ENCODE data around the gene IL10RA.

The IL10RA gene

DNA sequence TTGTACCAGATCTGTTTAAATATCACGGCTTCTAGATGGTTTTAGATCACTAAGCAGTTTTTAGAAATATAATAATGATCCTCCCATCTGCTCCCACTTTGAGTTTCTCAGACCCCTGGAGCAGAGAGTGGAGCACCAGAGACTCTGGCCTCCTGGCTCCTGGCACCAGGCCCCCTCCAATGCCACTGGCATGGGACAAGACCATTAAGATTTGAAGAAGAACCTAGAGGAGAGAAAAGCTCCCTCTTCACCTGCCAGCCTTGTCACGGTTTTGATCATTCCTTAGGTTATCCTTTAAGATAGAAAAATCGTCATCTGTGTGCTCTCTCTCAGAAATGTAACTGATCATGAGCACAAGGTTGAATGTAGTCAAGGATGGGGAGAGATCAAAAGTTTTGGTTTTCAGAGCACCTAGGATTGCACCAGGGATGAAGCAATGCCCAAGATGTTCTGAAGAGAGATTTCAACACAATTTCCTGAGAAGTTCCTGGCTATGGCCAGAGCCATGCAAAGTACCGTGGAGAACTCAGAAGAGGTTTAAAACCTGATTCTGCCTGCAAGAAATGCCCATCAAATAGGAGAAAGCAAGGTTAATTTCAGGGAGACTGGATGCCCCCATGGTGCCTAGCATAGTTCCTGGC, 22.2 kb downstream of the IL10RA start:
- no peak for DNase-seq

DNA sequence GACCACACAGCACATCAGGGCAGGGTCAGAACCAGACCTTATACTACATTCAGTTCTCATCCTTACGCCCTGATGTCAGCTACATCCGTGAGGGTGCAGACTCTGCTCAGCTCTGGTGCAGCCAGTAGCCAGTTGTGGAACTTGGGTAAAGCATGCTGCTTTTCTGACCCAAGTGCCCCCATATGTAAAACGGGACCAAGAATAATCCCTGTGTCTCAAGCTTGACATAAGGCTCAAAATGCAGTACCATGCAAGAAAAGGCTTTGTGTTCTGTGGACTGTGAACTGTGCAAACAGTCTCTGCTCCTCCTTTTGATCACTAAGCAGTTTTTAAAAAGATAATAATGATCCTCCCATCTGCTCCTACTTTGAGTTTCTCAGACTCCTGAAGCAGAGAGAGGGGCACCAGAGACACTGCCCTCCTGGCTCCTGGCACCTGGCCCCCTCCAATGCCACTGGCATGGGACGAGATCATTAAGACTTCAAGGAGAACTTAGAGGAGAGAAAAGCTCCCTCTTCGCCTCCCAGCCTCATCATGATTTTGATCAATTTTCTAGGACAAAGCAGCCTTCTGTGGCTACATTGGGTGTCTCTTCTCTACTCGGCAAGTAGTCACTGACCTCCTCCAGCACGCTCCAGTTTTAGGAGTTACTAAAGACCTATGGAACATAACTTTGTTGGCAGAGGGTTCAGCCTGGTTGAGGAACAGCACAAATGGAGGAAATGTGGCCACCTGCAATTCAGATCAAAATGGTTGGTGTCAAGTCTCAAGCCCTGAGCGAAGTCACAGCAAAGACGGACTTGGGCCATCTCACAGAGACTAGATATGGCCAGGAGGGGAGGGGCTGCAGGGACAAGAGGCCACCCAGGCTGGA, 23.9 kb downstream of the IL10RA start:
- DNase-seq, result no peak

DNA sequence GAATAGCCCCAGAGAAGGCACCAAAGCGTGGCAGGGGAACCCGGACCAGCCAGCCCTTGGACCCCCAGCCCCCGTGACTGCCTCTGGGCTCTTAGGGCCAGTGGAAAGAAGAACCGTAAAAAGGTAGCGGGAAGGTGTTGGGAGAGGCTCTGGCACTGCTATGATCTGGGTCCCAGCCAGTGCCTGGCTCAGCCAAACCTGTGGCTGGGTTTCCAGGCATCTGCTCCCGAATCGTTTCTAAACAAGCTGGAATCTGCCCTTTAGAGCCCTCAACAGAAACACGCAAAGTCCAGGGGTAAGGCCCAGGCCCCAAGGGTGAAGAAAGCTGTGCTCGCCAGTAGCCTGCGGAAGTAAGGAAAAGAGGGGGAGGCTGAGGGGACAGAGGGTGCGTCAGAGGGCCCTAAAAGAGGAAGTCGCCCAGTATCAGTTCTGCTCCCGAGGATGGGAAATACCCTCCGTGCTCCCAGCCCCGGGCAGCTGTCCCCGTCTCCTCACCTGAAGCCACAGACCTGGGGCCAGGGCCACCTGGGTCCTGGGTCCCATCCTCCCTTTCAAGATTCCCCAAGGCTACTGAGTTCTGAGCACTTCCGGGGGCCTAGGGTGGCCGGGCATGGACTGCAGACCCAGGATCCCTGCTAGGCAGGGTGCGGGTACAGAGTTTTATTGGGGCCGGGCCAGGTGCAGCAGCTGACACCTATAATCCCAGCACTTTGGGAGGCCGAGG, 24.7 kb downstream of the IL10RA start:
- no peak for DNase-seq

DNA sequence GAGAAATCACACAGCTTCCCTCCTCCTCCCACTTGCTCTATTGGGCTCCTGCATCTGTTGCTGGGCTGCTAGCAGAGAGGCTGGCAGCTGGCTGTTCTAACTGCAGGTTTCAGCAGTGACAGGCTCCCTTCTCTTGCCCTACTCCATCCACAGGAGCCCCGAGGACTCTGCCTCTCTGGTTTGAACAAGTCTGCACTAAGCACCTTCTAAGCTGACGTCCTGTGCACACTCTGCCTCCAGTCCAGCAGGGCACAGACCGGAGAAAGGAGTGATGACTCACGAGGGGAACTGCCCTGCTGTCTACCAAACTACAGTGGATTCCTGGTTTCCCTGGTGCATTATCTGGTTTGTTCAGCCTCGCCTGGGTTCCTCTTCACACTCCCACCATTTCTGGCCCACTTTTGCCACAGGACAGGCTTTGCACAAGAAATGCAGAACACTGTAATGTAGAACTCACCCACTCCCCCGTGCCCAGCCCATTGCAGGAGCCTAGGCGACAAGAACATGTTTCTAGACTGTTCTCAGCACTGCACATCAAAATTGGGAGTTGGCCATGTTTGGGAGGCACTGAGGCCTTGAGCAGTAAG, 26.0 kb downstream of the IL10RA start:
- DNase-seq, result no peak

DNA sequence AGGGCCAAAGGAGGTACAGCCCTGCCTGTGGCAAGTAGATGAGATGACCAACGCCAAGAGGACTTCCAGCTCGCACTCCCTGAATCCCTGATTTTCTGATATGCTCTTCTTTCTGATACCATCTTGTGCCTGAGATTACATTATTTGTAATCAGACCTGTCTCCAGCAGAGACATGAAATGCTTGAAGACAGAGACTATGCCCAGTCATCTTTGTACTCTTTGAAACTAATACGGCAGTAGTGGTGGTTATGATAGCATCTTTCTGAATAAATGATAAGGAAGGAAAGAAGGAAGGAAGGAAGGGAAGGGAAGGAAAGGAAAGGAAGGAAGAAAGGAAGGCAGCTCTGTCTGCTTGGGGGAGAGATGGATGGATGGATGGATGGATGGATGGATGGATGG, 27.8 kb downstream of the IL10RA start:
- DNase-seq, result no peak

DNA sequence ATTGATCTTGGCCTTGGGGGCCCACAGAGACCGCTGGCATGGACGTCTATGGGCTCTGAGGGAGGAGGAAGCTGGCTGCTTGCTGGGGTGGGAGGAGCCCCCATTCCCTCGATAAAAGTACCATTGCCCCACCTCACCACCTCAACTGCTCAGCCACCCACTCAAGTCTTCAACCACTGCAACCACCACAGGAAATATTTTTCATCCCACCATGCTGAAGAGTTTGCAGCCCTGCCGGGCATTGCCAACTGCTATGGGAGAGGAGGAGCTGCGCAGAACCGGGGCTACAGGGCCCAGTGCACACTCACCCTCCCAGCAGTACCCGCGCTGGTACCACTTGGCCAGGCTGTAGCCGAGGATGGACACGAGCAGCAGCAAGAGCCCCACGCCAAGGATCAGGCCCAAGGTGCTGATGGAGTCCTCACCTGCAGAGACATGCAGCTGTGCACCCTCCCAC, 29.2 kb downstream of the IL10RA start:
- DNase-seq, result no peak

DNA sequence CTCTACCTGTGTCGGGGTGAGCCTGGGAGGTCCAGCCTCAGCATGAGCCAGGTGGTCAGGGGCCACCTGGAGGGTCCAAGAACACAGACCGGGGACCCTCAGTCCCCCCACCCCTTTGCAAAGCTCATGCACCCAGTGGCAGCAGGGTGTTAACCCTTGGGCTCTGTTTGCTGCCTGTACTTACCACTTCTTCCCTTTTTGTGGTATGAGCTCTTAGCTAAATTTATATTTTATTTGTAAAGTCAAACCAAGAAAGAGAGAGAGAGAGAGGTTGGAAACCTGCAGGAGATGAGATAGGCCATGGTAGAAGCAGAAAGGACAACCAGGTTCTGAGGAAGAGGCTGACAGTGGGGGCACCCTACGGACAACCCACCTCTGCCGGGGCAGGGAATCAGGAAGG, 29.9 kb downstream of the IL10RA start:
- no peak for DNase-seq

DNA sequence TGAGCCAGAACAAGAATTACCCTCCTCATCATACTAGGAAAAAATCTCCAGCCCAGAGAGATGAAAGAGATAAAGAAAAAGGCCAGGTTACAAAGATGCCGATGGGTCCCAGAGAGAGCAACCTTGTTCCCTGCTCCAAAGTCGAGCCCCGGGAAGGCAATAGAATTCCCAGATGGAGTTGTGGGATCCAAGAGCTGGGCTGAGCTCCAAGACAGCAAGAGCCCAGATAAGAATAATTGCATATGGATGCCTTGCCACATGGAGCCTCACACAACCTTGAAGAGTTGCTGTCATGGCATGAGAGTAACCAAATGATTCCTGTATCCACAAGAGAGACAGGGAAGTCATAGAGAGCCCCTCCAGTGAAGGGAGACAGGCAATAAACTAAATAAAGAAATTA, 30.9 kb downstream of the IL10RA start:
- DNase-seq, result no peak

DNA sequence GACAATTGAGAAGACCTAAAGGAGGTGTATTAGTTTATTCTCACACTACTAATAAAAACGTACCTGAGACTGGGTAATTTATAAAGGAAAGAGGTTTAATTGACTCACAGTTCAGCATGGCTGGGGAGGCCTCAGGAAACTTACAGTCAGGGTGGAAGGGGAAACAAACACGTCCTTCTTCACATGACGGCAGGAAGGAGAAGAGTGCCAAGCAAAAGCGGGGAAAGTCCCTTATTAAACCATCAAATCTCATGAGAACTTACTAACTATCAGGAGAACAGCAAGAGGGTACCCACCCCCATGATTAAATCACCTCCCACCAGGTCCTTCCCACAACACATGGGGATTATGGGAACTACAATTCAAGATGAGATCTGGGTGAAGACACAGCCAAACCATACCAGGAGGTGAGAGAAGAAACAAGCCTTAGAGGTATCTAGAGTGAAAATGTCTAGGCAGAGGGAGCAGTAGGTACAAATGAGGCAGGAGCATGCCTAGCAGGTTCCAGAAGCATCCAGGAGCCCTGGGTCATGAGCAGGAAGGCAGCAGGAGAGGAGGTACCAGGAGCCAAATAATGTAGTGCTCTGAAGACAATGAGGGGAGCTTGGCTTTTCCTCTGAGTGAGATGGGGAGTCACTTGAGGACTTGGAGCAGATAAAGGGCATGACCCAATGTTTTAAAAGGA, 31.6 kb downstream of the IL10RA start:
- DNase-seq, result no peak

DNA sequence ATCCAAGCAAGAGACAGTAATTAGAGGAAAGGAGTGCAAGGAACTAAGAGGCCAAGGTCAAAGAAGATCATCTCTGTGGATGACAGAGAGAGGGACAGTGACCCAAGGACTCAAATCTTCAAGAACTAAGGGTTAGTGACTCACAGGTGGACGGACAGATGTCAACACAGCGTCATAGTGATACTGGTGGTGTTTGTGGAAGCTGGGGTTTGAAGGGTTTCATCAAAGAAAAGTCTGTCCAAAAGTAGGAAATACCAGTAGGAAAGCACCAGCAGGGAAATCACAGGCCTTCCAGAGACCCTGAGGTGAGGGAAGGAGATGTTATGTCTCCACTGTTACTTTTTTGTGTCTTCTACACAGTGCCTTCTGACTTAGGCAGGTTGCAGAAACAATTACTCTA, 32.2 kb downstream of the IL10RA start:
- DNase-seq, result no peak

DNA sequence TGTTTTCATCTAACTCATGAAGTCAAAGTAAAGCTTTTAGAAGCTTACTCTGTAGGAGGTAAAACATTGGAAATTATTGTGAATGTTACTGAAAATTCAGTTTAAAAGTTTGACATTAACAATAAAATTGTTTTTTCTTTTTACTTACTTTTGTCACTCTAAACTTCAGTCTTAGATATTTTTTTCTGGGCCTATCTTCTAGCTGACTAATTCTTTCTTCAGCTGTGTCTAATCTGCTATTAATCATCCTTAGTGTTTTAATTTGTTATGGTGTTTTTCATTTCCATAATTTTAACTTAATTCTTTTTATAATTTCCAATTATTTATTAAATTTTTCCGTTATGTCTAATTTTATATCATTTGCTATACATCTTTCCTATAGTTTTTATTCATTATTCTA, 35.0 kb downstream of the IL10RA start:
- DNase-seq, result no peak

DNA sequence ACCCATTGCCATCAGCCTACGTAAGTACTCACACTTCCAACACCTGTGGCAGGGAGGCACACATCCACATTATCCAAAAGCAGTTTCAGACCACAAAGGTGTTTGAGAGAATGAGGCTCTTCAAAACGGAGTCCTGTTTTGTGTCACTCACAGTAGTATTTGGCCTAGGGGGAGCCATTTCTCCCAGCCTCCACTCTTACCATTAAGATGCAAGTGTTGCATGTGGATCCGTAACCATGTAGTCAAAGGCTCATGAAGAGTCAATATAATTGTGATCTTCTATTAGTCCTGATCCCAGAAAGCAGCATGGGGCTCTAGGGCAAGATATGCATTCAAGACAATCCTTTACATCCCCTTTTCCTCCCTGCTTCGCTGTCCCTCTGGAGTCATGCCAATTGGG, 41.5 kb downstream of the IL10RA start:
- no peak for DNase-seq

DNA sequence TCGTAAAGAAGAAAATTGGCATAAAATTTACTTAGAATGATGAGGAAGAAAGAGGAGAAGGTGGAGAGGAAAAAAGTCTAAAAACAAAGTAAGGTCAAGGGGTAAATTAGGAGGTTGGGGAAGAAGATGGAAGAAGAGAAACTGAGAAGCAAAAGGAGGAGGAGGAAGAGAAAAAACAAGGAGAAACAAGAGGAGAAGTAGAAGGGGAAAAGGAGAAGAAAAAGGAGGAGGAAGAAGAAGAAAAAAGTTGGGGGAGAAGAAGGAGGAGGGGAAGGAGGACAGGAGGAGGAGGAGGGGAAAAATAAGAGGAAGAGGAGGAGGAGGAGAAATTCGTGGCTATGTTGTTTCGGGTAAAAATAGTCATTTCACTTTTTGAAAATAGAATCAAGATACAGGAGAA, 42.4 kb downstream of the IL10RA start:
- DNase-seq, result no peak

DNA sequence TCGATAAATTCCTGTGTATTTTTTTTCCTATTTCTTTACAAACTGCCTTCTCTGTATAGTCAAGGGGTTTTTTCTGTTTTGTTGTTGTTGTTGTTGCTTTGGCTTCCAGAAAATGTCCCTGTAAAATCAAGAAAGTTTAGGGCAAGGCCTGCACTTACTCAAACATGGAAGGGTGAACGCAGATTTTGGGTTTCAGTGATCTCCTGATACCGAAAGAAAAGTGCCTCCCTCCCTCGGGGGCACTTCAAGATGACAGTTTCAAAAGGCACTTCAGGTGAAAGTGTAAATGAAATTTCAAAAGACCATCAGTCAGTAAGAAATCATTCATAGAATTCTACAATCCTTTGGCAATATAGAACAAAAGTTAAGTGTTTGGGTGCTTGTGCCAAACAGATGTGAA, 47.2 kb downstream of the IL10RA start:
- no peak for DNase-seq

DNA sequence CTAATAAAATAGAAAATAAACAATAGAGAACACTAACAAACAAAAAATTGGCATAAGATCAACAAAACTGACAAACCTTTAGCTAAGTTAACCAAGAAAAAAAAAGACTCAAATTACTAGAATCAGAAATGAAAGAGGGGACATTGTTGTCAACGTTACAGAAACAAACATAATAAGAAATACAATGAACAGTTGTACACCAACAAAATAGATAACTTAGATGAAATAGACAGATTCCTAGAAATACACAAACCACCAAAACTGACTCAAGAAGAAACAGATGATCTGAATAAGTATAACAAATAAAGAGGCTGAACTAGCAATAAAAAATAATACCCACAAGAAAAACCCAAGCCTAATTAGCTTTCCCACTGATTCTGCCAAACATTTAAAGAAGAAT, 55.9 kb downstream of the IL10RA start:
- no peak for DNase-seq

DNA sequence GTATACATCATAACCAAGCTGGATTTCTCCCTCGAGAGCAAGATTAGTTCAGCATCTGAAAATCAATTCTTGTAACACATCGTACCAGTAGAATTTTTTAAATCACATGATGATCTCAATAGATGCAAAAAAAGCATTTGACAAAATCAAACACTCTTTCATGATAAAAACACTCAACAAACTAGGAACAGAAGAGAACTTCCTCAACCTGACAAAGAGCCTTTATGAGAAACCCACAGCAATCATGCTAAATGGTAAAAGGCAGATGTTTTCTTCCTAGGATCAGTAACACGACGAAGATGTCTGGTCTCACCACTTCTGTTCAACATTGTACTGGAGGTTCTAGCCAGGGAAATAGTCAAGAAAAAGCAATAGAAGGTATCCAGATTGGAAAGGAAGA, 56.6 kb downstream of the IL10RA start:
- DNase-seq, result no peak

DNA sequence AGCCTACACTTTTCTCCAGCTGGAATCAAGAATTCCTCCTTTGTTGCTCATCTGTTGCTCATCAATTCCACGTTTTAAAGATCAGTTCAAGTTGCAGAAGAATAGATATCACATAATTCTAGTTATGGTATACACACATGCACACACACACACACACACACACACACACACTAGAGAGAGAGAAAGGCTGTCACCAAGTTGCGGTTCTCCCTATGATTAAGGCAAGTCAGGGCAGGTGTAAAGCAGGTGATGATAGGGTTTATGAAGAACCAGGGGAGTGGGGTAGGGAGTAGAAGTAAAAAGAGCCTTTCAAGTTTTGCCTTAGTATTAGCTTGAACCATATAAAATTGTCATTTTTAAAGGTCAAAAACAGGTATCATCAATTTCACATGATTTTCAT, 59.0 kb downstream of the IL10RA start:
- DNase-seq, result no peak

DNA sequence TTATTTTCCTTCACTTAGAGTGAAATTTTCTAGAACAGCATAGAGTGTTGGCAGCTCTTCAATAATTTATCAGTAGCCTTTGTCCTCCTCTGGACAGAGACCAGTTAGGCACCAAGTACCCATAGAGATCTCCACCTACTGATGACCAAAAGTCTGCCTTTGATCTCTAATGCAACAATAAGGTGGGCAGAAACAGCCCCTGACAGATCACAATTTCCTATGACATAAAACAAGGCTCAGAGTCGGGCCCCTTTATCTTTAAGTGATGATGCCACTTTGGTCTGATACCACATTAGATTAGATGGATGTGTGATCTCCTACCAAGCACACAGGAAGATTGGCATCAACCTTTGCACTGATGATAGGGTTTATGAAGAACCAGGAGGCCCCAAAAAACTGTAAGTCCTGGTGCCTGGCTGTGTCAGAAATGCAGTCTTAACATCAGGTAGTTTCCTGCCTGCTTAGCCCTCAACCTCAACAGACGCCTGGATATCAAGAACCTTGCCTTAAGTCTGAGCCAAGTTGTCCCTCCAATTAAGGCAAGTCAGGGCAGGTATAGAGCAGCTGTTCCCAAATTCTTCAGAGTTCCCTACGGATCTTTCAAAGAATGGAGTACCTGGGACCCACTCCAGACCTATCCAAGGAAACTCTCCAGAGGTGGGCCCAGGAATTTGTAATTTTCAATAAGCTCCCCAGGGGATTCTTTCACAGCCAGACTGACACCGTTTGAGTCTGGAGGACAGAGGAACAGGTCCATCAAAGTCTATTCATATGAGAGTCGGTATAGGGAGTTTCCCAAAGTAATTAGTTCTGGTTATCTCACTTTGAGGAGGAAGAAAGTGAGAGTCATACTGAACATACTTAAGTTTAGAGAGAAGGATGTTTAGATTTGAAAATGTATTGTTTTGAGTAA, 60.1 kb downstream of the IL10RA start:
- DNase-seq, result no peak

DNA sequence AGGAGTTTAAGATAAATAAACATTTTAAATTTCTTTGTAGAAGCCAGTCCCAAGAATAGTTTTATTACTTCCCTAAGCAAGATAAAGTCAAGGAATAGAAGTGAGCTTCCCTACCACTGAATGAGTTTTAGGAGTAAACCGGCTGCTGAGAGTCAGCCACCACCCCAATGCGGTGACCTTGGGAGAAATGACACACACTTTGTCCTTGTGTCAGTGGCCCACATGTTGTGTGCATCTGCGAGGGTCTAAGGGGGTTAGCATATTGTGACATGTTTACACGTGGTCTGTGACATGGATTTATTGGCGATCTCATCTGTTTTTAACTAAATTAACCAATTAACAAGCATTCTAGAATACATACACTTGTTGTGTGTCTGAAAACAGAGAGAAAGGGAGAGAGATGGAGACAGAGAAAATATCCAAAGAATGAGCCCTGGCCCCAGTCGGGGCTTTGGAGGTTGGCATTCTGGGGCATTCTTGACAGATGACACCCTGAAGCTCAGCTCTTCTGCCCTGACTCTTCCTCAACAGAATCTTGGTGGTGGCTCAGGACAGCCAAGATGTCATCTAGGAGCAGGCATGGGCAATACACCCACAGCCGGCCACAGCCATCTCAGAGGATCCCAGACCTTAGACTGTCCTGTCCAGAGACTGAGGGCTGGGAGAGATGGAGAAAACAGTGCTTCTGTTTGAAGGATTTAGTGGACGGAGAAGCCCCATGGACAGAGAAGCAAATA, 60.9 kb downstream of the IL10RA start:
- no peak for DNase-seq

DNA sequence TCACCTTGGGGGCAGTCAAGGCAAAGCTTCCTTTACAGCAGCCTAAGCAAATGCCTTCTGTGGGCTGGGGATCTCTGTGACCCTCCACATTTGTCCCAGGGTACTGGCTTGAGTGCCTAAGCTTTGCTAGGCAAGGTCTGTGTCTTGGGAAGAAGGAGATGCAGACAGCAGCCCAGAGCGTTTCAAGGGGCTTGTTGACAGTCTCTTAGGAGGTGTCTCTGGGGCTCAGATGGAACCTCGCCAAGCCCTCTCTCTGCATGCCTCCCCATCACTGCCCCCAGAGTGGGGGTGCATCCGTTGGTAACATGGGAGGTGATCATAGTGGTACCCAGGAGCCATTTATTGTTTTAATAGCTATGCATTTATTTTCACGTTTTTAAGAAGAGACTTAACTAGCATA, 61.6 kb downstream of the IL10RA start:
- DNase-seq, result no peak
